GM08714 (cell line): ENCODE measurements around the gene TRAK1.
"Not testable (repeated sequence)": the region's sequence is repeated elsewhere in the genome, so short reads cannot be mapped to it uniquely, and the experiment has no call there.

Source experiments
- H3K4me3 ChIP-seq: fragments of 200-500 bp; sonication (Bioruptor generic); 2 replicates; pipeline ENCODE4 v1.5.1; 2014; ENCODE audit warnings: mild to moderate bottlenecking, low read length, inconsistent platforms
- ZNF274 ChIP-seq: IDR thresholded peaks from 2 replicates; pipeline ENCODE4 v1.6.1; 2012; ENCODE audit warnings: mild to moderate bottlenecking, low read depth, low read length

The TRAK1 gene

GRCh38 chr3:42101481-42101880 is 10.3 kb downstream of the TRAK1 start:
- no peak for TF ChIP-seq ZNF274
- no peak overlapping the region for H3K4me3 ChIP-seq

GRCh38 chr3:42102571-42102970 is 11.4 kb downstream of the TRAK1 start:
- no peak for TF ChIP-seq ZNF274
- no peak overlapping the region for H3K4me3 ChIP-seq

- not testable (repeated sequence) for H3K4me3 ChIP-seq
Observed at GRCh38 chr3:42103921-42104665, 12.9 kb downstream of the TRAK1 start.

- not testable (repeated sequence) for H3K4me3 ChIP-seq
Observed at GRCh38 chr3:42105994-42106393, 14.8 kb downstream of the TRAK1 start.

- TF ChIP-seq ZNF274: no peak
- H3K4me3 ChIP-seq: no peak overlapping the region
Observed at GRCh38 chr3:42106646-42107045, 15.5 kb downstream of the TRAK1 start.

- TF ChIP-seq ZNF274: no peak
- H3K4me3 ChIP-seq: no peak overlapping the region
Observed at GRCh38 chr3:42110631-42111030, 19.5 kb downstream of the TRAK1 start.

- TF ChIP-seq ZNF274: no peak
Observed at GRCh38 chr3:42114130-42114725, 23.1 kb downstream of the TRAK1 start.

GRCh38 chr3:42115215-42115614 is 24.1 kb downstream of the TRAK1 start:
- no peak overlapping the region for H3K4me3 ChIP-seq
- TF ChIP-seq ZNF274: no peak

More at GRCh38 chr3:42114130-42114725, 23.1 kb downstream of the TRAK1 start:
- H3K4me3 ChIP-seq: no peak overlapping the region

GRCh38 chr3:42115946-42116345 is 24.8 kb downstream of the TRAK1 start:
- H3K4me3 ChIP-seq: no peak overlapping the region
- TF ChIP-seq ZNF274: no peak

- TF ChIP-seq ZNF274: no peak
- H3K4me3 ChIP-seq: no peak overlapping the region
Observed at GRCh38 chr3:42116466-42116865, 25.3 kb downstream of the TRAK1 start.

GRCh38 chr3:42117175-42118008 is 26.2 kb downstream of the TRAK1 start:
- no peak for TF ChIP-seq ZNF274
- H3K4me3 ChIP-seq: no peak overlapping the region

GRCh38 chr3:42118762-42119361 is 27.7 kb downstream of the TRAK1 start:
- no peak overlapping the region for H3K4me3 ChIP-seq
- no peak for TF ChIP-seq ZNF274

GRCh38 chr3:42119561-42120355 is 28.6 kb downstream of the TRAK1 start:
- TF ChIP-seq ZNF274: no peak
- no peak overlapping the region for H3K4me3 ChIP-seq

GRCh38 chr3:42120866-42121265 is 29.7 kb downstream of the TRAK1 start:
- no peak overlapping the region for H3K4me3 ChIP-seq
- no peak for TF ChIP-seq ZNF274
